Renal pelvis (tissue), 4 donors: ENCODE results near the gene SLC26A5. TPM values are rescaled to one million over a fixed set of nuclear protein-coding genes. Genes with fewer than 3 reads are reported as not detected.
"Not testable (repeated sequence)": the region's sequence is repeated elsewhere in the genome, so short reads cannot be mapped to it uniquely, and the experiment has no call there.

Experiments
- DNase-seq: peaks from one replicate; pipeline ENCODE4 v3.0.0-alpha.2; 2013
- polyA plus RNA-seq, 3 donors: library from polyadenylated mRNA; unstranded; fragments of 120-200 nt; gene quantifications; one replicate each; pipeline ENCODE4 v1.2.1, GENCODE V29; 2013; ENCODE audit not compliant: insufficient read length in 3 of 3

Gene SLC26A5
- polyA plus RNA-seq, 3 donors, result 0.09 to 0.81 (median 0.51) TPM

GRCh38 chr7:103412151-103412550 lies 33.9 kb downstream of the SLC26A5 start:
- DNase-seq, result no peak

DNA sequence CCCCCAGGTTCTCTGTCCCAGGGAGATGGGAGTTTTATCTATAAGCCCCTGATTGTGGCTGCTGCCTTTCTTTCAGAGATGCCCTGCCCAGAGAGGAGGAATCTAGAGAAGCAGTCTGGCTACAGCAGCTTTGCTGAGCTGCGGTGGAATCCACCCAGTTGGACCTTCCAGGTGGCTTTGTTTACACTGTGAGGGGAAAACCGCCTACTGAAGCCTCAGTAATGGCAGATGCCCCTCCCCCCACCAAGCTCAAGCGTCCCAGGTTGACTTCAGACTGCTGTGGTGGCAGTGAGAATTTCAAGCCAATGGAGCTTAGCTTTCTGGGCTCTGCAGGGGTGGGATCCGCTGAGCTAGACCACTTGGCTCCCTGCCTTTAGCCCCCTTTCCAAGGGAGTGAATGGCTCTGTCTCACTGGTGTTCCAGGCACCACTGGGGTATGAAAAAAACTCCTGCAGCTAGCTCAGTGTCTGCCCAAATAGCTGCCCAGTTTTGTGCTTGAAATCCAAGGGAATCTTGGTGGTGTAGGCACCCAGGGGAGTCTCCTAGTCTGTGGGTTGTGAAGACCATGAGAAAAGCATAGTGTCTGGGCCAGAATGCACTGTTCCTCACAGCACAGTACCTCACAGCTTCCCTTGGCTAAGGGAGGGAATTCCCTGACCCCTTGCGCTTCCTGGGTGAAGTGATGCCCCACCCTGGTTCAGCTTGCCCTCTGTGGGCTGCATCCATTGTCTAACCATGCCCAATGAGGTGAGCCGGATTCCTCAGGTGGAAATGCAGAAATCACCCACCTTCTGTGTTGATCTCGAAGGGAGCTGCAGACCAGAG lies 40.0 kb downstream of the SLC26A5 start:
- not testable (repeated sequence) for DNase-seq

- not testable (repeated sequence) for DNase-seq
Observed at GRCh38 chr7:103399687-103400086, 46.3 kb downstream of the SLC26A5 start.

- DNase-seq, result no peak
Observed at GRCh38 chr7:103398483-103399127, 47.4 kb downstream of the SLC26A5 start.

GRCh38 chr7:103396471-103396870 lies 49.5 kb downstream of the SLC26A5 start:
- DNase-seq, result no peak

GRCh38 chr7:103395071-103395470 lies 50.9 kb downstream of the SLC26A5 start:
- no peak for DNase-seq

DNA sequence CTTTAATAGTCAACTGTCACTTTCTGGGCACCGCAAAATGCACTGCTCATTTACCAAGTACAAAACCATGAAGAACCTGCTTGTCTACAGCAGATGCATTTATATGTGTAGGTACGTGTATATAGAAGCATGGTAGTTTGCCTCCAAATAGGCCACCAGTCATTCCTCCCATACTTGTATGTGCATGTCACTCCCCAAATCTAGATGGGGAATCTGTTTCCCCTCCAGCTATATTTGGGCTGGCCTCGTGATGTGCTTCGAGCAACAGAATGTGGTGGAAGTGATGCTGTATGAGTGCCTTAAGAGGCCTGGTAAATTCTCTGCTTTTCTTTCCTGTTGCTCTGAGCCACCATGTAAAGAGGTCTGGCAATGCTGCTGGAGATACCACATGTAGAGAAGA lies 51.4 kb downstream of the SLC26A5 start:
- DNase-seq, result no peak

- no peak for DNase-seq
Observed at GRCh38 chr7:103391976-103392375, 54.0 kb downstream of the SLC26A5 start.

- DNase-seq, result no peak
Observed at GRCh38 chr7:103391150-103391549, 54.9 kb downstream of the SLC26A5 start.

DNA sequence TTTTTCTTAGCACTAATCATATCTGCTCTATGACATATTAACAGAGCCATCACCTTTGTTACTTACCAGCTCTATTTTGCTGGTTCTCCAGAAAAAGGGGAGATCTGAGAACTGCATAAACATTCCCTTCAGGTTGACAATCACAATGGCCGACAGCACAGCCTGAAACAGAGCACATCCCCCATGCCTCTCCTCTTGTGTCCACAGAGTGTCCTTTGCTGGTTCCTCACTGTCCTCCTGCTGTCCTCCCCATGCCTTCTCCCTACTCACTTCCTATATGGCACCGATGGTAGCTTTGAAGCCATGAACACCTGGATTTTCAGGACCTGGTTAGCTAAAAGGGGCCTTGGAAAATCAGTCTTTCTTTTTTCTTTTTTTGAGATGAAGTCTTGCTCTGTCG lies 56.7 kb downstream of the SLC26A5 start:
- no peak for DNase-seq

- no peak for DNase-seq
Observed at GRCh38 chr7:103388469-103389140, 57.4 kb downstream of the SLC26A5 start.

- DNase-seq, result no peak
Observed at GRCh38 chr7:103387242-103387641, 58.8 kb downstream of the SLC26A5 start.

DNA sequence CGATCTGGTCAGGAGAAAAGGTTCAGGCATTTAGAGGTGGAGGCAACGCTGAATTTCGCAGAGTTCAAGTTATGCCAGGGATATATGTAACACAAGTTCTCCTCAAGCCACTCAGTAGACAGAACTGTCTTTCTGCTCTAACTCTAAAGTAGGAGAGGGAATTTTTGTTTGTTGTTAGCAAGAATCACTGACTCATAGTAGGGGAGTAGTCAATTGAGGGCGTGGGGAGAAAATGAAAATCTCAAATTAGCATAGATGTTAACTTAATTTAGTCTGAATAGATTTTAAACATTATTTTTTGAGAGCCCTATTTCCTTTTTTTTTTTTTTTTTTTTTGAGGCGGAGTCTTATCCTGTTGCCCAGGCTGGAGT lies 64.0 kb downstream of the SLC26A5 start:
- no peak for DNase-seq

- DNase-seq, result no peak
Observed at GRCh38 chr7:103381280-103382031, 64.6 kb downstream of the SLC26A5 start.

DNA sequence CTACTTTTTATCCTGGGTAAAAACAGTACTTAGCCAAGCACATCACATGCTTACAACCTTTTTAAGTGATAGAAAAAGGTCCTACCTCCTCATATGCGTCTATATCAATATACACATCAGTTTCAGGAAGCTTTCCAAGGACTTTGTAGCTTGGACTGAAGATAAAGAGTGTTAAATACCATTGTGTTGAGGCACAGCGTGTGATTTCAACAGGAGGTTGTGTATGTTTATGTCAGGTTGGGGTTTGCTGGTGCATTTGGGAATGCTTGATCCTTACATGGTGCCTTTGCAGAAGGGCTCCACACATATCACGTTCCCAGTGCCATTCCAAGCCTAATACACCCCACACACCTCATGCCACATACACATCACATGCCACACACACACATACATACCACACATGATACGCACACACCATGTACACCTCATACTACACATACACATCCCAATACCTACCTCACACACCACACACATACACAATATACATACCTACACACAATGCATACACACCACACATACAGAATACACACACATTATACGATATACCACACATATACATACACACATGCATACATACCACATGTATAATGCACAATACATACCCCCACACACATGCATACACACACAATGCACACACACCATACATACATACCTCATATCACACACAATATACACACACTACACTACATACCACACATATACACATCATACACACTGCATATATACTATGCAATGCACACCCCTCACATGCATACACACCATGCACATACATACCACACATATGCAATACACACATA lies 65.4 kb downstream of the SLC26A5 start:
- no peak for DNase-seq

GRCh38 chr7:103379270-103379975 lies 66.6 kb downstream of the SLC26A5 start:
- DNase-seq, result no peak

DNA sequence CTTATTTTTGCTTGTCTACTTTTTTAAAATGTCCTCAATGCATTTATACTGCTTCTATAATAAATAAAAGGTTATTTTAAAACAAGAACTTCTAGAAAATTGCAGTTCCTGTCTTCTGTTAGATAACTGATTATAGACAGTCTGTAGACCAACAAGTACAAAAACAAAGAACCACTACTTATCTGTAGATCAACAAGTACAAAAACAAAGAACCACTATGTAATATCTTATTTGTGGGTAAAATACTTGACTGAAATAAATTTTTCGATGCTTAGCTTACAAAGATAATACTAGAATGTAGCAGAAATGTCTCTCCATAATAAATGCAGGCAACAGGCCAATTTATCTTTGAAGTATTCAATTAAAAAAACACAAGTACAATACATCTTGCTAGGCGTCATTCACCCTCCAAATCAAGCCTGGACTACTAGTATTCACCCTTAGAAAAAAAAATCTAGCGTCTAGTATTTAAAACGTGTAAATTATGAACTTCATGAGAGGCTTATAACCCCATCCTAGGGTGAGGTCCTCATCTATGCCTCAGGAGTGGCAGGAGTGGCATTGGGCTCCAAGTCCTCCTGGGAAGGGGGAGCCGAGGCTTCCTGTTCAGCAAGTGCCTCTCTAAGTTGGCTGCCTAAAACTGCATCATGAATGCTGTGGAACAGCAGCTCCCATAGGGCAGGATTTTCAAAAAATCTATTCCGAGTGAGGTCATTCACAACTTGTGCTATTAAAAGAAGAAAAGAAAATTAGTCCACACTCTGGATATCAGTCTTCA lies 72.0 kb downstream of the SLC26A5 start:
- DNase-seq, result no peak

- DNase-seq, result no peak
Observed at GRCh38 chr7:103369432-103369831, 76.6 kb downstream of the SLC26A5 start.

DNA sequence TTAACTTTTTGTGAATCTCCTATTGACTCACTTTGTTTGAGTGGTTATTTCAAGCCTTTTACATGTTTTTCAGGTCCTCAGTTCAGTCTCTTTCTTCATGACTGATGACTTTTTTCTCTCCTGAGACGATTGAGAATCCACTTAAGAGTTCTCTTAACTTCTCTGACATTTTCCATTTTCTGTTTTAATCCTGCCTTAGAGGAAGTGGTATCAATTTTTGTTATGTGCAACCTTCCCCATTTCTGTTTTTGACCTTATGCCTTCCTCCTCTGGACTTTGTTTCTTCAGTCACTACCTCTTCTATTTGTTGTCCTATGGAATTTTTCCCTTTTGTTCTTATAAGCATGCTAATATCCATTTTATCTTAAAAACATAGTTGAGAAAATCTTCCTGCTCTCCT lies 96.2 kb downstream of the SLC26A5 start:
- no peak for DNase-seq

GRCh38 chr7:103348959-103349358 lies 97.0 kb downstream of the SLC26A5 start:
- DNase-seq, result no peak
